Measurements from ENCODE around the gene HTR4. TPM values are rescaled to one million over a fixed set of nuclear protein-coding genes. Genes with fewer than 3 reads are reported as not detected.

The HTR4 gene
- total RNA-seq, 1 experiment from 2014 or later = not detected

DNA sequence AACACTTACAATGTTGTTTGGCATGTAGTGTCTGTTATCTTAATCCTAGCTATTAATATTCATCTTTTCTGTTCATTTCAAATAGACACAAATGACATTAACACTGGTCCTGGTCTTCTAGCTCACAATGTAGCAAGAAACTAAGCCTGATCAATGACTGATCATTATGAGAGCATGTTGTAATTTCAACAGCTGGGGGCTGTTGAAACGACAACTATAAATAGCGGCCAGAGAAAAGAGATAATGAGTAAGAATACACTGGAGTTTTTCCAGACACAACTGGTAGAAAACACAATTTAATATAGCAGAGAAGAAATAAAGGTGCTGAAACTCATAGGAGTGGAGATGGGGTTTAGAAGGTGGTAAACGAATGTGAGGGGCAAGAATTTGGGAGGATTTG lies 89.2 kb downstream of the HTR4 start:
- DNase-seq = no peak
- Histone ChIP-seq H3K9me3 (ENCODE audit: control insufficient read depth, low read depth, low read length) (no peaks in the 10 kb centered on the region), H3K4ac (ENCODE audit: low read depth, low read length) (no peak overlapping the region), H3K9ac (ENCODE audit: extremely low read depth, insufficient read length, low read length) (no peak overlapping the region), H3K23ac (ENCODE audit: insufficient read length, low read depth, low read length) (no peak overlapping the region), H2BK5ac (ENCODE audit: insufficient read length, low read length) (no peak overlapping the region), H4K91ac (ENCODE audit: insufficient read length, low read depth, low read length) (no peak overlapping the region), H2BK15ac (ENCODE audit: low read depth, low read length) (no peak overlapping the region), H4K5ac (ENCODE audit: insufficient read length, low read depth, low read length) (no peak overlapping the region), H2AK5ac (ENCODE audit: insufficient read length, low read length) (no peak overlapping the region), H3K27ac (ENCODE audit: insufficient read length, low read depth, low read length) (no peak overlapping the region), H3K56ac (ENCODE audit: insufficient read length, low read depth, low read length) (no peak overlapping the region), H3T11ph (ENCODE audit: low read length) (no peak overlapping the region), H3K23me2 (ENCODE audit: insufficient read length, low read depth, low read length, poor library complexity, severe bottlenecking) (no peaks in the 10 kb centered on the region), H3K79me1 (ENCODE audit: insufficient read depth, low read depth, low read length, poor library complexity, severe bottlenecking) (no peaks in the 10 kb centered on the region), H4K8ac (replicated peaks; ENCODE audit: insufficient read length, low read depth, low read length) (no peak overlapping the region), H2AFZ (ENCODE audit: low read length) (no peak overlapping the region), H4K20me1 (ENCODE audit: control insufficient read depth, insufficient read depth, insufficient read length) (no peaks in the 10 kb centered on the region), H3K4me1 (ENCODE audit: insufficient read depth, low read length) (no peaks in the 10 kb centered on the region), H2BK12ac (ENCODE audit: insufficient read length, low read depth, low read length) (no peak overlapping the region), H3K79me2 (ENCODE audit: insufficient read depth, low read length) (no peaks in the 10 kb centered on the region), H3K4me2 (ENCODE audit: insufficient read depth, insufficient read length, low read length) (no peak overlapping the region), H3K14ac (ENCODE audit: insufficient read depth, low read length) (no peak overlapping the region), H2BK20ac (ENCODE audit: low read depth, low read length, poor library complexity, severe bottlenecking) (no peak overlapping the region), H3K18ac (ENCODE audit: insufficient read length, low read depth, low read length) (no peak overlapping the region), H3K27me3 (ENCODE audit: insufficient read depth, low read length) (no peaks in the 10 kb centered on the region), H2BK120ac (ENCODE audit: low read depth, low read length, poor library complexity, severe bottlenecking) (no peak overlapping the region)
- no peaks in the 10 kb centered on the region for H3K36me3 Mint-ChIP-seq (ENCODE audit: insufficient read depth in 1 of 3, low read depth in 3 of 3)
- TF ChIP-seq, protein P1, sequence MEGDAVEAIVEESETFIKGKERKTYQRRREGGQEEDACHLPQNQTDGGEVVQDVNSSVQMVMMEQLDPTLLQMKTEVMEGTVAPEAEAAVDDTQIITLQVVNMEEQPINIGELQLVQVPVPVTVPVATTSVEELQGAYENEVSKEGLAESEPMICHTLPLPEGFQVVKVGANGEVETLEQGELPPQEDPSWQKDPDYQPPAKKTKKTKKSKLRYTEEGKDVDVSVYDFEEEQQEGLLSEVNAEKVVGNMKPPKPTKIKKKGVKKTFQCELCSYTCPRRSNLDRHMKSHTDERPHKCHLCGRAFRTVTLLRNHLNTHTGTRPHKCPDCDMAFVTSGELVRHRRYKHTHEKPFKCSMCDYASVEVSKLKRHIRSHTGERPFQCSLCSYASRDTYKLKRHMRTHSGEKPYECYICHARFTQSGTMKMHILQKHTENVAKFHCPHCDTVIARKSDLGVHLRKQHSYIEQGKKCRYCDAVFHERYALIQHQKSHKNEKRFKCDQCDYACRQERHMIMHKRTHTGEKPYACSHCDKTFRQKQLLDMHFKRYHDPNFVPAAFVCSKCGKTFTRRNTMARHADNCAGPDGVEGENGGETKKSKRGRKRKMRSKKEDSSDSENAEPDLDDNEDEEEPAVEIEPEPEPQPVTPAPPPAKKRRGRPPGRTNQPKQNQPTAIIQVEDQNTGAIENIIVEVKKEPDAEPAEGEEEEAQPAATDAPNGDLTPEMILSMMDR (conservative IDR thresholded peaks at IDR 0.05) = no peak
- H3K27me3 Mint-ChIP-seq (ENCODE audit: low read depth) = peaks cover 12% of the 10 kb centered on the region
- WGBS (ENCODE audit: extremely low coverage, insufficient read length, low lambda C conversion rate) = 100% methylated on average over 1 of the region's 3 CpGs
- no peak overlapping the region for H3K27ac Mint-ChIP-seq
- H3K4me1 Mint-ChIP-seq = no peaks in the 10 kb centered on the region
- H3K4me3 Mint-ChIP-seq = no peak overlapping the region
- no peaks in the 10 kb centered on the region for H3K9me3 Mint-ChIP-seq
